ENCODE results near the gene SMYD3. TPM values are rescaled to one million over a fixed set of nuclear protein-coding genes. Genes with fewer than 3 reads are reported as not detected.

The SMYD3 gene
- total RNA-seq, 1 donor from 2014 or later: 35.4 TPM

- Mint-ChIP-seq H3K27me3 (ENCODE audit: unreplicated experiment) (no peaks in the 10 kb centered on the region), H3K9me3 (ENCODE audit: unreplicated experiment) (no peaks in the 10 kb centered on the region), H3K4me1 (ENCODE audit: low read depth, unreplicated experiment) (no peaks in the 10 kb centered on the region), H3K27ac (ENCODE audit: unreplicated experiment) (no peak overlapping the region), H3K4me3 (ENCODE audit: unreplicated experiment) (no peak overlapping the region), H3K36me3 (ENCODE audit: unreplicated experiment) (no peaks in the 10 kb centered on the region)
- TF ChIP-seq CTCF (IDR thresholded peaks at IDR 0.05; ENCODE audit: partially characterized antibody, unreplicated experiment): no peak
- DNase-seq: no peak
Observed at GRCh38 chr1:246476771-246477170, 30.3 kb downstream of the SMYD3 start.

GRCh38 chr1:246471688-246472087, 35.4 kb downstream of the SMYD3 start:
- TF ChIP-seq CTCF (IDR thresholded peaks at IDR 0.05; ENCODE audit: partially characterized antibody, unreplicated experiment): no peak
- Mint-ChIP-seq H3K4me3 (ENCODE audit: unreplicated experiment) (no peak overlapping the region), H3K36me3 (ENCODE audit: unreplicated experiment) (no peaks in the 10 kb centered on the region), H3K9me3 (ENCODE audit: unreplicated experiment) (no peaks in the 10 kb centered on the region), H3K27ac (ENCODE audit: unreplicated experiment) (no peak overlapping the region), H3K27me3 (ENCODE audit: unreplicated experiment) (no peaks in the 10 kb centered on the region), H3K4me1 (ENCODE audit: low read depth, unreplicated experiment) (no peaks in the 10 kb centered on the region)
- DNase-seq: no peak

- Mint-ChIP-seq H3K36me3 (ENCODE audit: unreplicated experiment) (no peaks in the 10 kb centered on the region), H3K4me1 (ENCODE audit: low read depth, unreplicated experiment) (no peaks in the 10 kb centered on the region), H3K27me3 (ENCODE audit: unreplicated experiment) (no peaks in the 10 kb centered on the region), H3K27ac (ENCODE audit: unreplicated experiment) (no peak overlapping the region), H3K9me3 (ENCODE audit: unreplicated experiment) (no peaks in the 10 kb centered on the region), H3K4me3 (ENCODE audit: unreplicated experiment) (no peak overlapping the region)
- no peak for DNase-seq
- no peak for TF ChIP-seq CTCF (IDR thresholded peaks at IDR 0.05; ENCODE audit: partially characterized antibody, unreplicated experiment)
Observed at GRCh38 chr1:246470585-246470984, 36.5 kb downstream of the SMYD3 start.

- Mint-ChIP-seq H3K4me1 (ENCODE audit: low read depth, unreplicated experiment) (peaks cover 27% of the 10 kb centered on the region), H3K27ac (ENCODE audit: unreplicated experiment) (no peak overlapping the region), H3K9me3 (ENCODE audit: unreplicated experiment) (peaks cover 5% of the 10 kb centered on the region), H3K4me3 (ENCODE audit: unreplicated experiment) (no peak overlapping the region), H3K27me3 (ENCODE audit: unreplicated experiment) (peaks cover 3% of the 10 kb centered on the region), H3K36me3 (ENCODE audit: unreplicated experiment) (no peaks in the 10 kb centered on the region)
- DNase-seq: no peak
- TF ChIP-seq CTCF (IDR thresholded peaks at IDR 0.05; ENCODE audit: partially characterized antibody, unreplicated experiment): no peak
Observed at GRCh38 chr1:246462986-246463385, 44.1 kb downstream of the SMYD3 start.

- no peak for TF ChIP-seq CTCF (IDR thresholded peaks at IDR 0.05; ENCODE audit: partially characterized antibody, unreplicated experiment)
- Mint-ChIP-seq H3K36me3 (ENCODE audit: unreplicated experiment) (no peaks in the 10 kb centered on the region), H3K27ac (ENCODE audit: unreplicated experiment) (no peak overlapping the region), H3K27me3 (ENCODE audit: unreplicated experiment) (peaks cover 7% of the 10 kb centered on the region), H3K4me1 (ENCODE audit: low read depth, unreplicated experiment) (peaks cover 40% of the 10 kb centered on the region), H3K9me3 (ENCODE audit: unreplicated experiment) (peaks cover 9% of the 10 kb centered on the region), H3K4me3 (ENCODE audit: unreplicated experiment) (no peak overlapping the region)
- no peak for DNase-seq
Observed at GRCh38 chr1:246460406-246460805, 46.7 kb downstream of the SMYD3 start.
